8988T (cell line): ENCODE data around the gene TAPBPL.
"Not testable (repeated sequence)": the region's sequence is repeated elsewhere in the genome, so short reads cannot be mapped to it uniquely, and the experiment has no call there.

Experiments
- DNase-seq: peaks from one replicate; pipeline ENCODE4 v3.0.0; 2011

The TAPBPL gene, protein sequence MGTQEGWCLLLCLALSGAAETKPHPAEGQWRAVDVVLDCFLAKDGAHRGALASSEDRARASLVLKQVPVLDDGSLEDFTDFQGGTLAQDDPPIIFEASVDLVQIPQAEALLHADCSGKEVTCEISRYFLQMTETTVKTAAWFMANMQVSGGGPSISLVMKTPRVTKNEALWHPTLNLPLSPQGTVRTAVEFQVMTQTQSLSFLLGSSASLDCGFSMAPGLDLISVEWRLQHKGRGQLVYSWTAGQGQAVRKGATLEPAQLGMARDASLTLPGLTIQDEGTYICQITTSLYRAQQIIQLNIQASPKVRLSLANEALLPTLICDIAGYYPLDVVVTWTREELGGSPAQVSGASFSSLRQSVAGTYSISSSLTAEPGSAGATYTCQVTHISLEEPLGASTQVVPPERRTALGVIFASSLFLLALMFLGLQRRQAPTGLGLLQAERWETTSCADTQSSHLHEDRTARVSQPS

GRCh38 chr12:6451348-6452244 is at the start of gene TAPBPL:
Gene TAPBPL, plus strand, starts transcription at chr12:6452042. Its CDS starts 207 bp downstream, at chr12:6452249.
- DNase-seq: peak; percentile 54

DNA sequence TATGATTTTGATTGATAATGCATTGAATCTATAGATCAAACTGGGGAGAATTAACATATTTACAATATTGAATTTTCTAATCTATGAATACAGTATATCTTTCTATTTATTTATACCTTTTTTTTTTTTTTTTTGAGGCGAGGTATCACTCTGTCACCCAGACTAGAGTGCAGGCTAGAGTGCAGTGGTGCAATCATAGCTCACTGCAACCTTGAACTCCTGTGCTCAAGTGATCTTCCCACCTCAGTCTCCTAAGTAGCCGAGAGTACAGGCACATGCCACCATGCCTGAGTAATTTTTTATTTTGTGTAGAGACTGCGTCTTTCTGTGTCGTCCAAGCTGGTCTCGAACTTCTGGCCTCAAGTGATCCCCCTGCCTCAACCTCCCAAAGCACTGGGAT is 47.5 kb upstream of the TAPBPL start:
- DNase-seq: no peak

DNA sequence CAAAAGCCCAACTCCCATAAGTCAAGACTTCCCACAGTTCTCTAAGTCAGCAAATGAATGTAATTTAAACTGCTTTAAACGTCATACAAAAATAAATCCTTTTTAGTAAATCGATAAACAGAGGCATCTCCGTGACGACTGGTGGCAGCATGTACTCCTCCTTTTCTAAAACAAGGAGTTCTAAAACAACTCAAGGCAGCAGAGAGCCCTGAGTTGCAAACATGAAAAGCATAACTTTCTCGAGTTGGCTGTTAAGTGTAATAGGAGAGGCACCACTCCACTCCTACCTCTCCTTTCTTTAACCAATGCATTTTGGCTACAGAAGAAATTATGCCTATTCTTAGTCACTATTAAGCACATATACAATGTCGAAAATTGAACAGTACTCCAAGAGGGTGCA is 45.9 kb upstream of the TAPBPL start:
- no peak for DNase-seq

- DNase-seq: no peak
Observed at GRCh38 chr12:6407236-6407954, 44.4 kb upstream of the TAPBPL start.

DNA sequence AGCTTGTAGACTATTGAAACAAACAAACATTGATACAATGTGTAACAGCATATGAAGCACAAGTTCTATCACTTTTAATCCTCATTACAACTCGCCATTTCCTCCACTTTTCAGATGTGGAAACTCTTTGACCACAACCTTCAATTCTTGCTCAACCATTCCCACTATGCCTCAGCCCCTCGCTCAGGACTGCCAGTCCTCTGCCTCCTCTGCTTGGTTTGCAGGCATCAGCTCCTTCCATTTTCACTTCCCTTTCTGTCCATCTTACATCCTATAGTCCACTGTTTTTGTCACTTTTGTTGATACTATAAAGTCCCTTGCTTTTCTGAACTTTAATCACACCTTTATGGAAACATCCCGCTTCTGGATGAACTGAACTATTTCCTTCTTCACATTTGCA is 35.2 kb upstream of the TAPBPL start:
- DNase-seq: no peak

DNA sequence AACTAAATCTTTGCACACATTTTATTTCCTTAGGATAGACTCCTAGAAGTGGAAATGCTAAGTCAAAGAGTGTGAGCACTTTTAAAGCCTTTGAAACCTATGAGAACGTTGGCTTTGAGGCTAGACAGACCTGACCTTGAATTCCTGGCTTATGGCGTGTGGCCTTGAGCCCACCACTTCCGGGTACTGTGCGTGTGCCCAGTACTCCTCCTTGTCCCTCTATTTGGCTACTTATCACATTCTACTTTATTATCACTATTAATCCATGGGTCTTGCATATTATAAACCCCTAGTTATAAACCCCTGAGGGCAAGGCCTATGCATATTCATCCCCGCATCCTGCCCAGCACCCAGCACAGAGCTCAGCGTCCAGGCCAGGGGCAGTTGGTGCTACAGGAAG is 33.0 kb upstream of the TAPBPL start:
- DNase-seq: no peak

GRCh38 chr12:6420364-6420763 is 31.5 kb upstream of the TAPBPL start:
- DNase-seq: no peak

- peak; percentile 39 for DNase-seq
Observed at GRCh38 chr12:6423267-6424007, 28.4 kb upstream of the TAPBPL start.

DNA sequence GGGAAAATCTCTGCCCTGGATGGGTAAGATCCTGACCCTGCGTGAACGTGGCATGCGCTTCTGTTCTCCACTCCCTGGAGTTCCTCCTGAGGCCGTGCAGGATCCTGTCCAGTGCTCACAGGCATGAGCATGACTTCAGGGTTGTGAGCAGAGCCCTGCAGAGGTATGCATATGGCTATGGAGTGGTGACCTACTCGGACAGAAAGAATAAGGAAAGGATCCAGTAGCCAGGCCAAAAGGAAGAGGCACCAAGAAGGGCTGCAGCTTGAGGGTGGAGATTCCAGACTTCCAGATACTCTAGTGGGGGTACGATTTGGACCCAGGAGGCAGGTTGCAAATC is 27.9 kb upstream of the TAPBPL start:
- DNase-seq: no peak

- DNase-seq: no peak
Observed at GRCh38 chr12:6424866-6425265, 27.0 kb upstream of the TAPBPL start.

GRCh38 chr12:6425590-6426531 is 26.0 kb upstream of the TAPBPL start:
- DNase-seq: no peak

DNA sequence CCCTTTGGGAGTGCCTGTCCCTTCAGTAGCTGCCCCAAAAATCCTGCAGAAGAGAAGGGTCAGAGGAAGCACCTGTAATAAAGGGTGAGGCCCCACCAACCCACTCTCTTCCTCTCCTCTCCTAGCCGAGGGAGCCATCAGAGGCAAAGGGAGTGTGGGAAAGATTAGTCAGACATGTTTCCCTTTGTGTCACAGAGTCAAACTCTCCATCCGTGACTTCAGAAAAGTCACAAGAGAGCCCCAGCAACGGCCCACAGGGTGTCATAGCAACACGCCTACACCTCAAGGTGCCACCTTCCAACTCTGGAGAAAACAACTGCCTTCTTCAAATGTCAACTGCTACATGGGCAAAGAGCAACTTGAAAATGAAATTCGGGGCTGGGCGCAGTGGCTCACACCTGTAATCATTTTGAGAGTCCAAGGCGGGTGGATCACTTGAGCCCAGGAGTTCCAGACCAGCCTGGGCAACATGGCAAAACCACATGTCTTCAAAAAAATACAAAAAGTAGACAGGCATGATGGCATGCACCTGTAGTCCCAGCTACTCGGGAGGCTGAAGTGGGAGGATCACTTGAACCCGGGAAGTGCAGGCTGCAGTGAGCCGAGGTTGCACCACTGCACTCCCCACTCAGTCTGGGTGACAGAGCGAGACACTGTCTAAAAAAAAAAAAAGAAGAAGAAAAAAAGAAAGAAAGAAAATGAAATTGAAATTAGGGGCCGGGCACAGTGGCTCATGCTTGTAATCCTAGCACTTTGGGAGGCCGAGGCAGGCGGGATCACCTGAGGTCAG is 24.8 kb upstream of the TAPBPL start:
- no peak for DNase-seq

GRCh38 chr12:6427796-6428195 is 24.0 kb upstream of the TAPBPL start:
- not testable (repeated sequence) for DNase-seq

DNA sequence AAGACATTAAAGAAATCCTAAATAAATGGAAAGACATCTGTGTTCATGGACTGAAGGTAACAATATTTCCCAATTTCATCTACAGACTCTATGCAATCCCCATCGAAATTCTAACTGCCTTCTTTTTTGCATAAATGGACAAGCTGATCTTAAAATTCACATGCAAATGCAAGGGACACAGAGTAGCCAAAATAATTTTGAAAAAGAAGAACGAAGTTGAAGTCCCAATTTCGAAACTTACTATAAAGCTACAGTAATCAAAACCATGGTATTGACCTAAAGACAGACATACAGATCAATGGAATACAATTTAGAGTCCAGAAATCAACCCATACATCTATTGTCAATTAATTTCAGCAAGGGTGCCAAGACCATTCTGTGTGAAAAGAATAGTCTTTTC is 23.5 kb upstream of the TAPBPL start:
- no peak for DNase-seq

DNA sequence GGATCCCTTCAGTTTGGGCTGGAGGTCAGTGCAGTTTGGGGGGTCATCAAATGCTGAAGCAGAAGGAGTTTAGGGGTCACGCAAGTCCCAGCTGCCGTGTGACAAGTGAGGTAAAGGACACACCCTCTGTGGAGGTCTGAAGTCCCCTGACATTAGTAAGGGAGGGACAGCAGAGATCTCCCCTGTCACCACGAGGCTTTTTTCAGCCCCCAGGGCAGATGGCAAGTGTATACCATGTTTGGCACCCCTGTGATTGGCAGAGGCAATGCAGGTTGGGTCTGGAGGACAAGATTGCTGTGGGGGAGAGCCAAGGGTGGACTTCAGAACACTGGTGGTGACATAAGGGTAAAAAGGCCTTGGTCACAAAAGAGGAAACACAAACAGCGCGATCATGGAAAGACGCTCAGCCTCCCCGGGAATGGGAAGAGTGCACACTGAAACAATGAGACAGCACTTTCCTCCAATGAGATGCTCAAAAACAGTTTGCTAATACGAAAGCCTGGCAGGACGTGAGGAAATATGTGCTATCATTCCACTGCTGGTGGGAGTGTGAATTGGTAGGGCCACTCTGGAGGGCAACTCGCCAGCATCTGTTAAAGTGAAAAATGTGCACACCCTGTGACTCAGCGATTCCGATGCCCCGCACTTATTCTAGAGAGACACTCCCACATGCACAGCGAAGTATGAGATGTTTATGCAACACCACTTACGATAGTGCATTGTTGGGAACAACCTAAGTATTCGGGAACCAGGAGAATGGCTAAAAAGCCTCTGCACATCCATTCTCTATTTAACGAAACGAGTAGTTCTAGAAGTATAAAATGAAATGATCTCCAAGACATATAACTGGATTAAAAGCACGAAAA is 21.5 kb upstream of the TAPBPL start:
- no peak for DNase-seq

DNA sequence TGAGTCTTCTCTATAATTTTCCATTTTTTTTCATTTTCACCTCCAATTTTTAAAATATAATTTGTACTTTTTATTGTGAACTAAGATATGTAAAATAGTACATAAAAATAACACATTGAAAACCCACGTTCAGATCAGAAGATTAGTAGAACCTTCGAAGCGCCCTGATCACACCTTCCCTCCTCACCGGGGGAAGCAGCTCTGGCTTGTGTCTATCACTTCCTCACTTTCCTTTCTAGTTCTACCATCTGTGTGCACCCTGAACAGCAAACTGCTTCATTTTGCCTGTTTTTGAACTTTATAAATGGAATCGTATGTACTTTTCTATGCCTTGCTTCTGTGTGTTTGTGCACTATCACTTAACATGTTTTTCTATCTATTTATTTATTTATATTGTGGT is 18.9 kb upstream of the TAPBPL start:
- no peak for DNase-seq

DNA sequence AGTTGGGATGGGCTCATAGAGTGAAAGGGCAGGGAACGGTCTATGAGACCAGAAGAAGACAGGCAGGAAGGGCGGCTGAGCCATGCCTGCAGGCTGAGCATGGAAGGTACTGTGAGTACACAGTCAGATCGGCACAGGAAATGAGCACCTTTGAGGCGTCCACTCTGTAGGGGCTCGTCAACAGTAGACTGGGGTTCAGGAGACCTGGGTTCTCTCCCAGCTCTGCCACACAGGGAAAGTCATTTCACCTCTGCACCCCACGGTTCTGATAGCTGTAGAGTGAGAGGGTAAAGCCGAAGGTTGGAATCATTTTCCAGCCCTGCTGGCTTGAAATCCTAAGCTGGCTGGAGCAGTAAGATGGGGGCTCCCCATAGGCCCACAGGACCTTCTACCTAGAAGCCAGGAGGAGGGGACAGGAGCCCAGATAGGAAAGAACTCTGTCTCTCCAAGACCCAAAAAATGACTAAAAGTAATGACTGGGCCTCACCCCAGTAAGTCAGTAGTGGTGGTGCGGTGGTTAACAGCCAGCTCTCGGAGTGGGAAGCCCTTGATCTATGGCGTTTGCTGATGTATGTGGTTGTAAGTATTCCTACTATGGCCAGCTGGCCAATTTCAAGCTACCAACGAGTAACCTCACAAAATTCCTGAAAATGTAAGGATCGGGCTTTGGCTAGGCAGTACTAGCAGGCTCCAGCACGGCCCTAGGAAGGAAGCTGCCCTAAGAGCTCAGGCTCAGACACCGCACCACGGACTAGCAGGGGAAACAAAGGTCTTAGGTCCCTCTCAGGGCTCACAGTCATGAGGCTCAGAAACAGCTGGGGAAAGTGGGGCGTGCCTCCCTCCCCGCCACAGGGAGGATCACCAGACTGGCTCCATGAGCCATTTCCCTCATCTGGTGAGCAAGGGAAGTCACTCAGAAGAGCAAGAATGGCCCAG is 17.4 kb upstream of the TAPBPL start:
- DNase-seq: no peak

DNA sequence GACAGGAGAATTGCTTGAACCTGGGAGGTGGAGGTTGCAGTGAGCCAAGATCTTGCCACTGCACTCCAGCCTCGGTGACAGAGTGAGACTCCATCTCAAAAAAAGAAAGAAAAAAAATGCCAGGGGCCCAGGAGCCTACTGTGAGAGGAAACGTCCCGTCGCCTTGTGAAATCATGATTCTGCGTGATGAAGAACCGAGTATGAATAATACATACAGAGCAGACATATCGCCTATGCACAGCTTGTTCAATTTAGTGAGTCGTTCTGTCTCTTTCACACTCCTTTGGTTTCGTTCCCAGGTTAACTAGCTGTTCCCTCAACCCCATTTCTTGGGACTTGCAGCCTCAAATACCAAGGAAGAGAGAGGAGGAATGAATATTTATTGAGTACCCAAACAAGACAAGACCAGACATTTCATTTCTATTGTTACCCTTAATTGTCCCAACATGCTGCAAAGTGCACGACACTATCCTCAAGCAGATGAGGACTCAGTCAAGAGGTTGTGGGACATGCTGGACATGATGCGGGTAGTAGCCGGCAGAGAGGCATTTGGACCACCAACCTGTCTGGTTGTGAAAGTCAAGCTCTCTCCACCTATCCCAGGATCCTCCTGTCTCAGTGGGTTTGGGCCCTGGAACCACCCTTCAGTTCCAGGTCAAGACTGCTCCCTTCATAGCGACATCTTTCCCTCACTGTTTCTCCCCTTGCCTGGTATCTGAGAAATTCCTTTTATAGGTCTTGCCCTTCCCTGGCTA is 15.7 kb upstream of the TAPBPL start:
- DNase-seq: no peak
